ENCODE results near the gene LDHD.
"Not testable (repeated sequence)": the region's sequence is repeated elsewhere in the genome, so short reads cannot be mapped to it uniquely, and the experiment has no call there.

The LDHD gene

GRCh38 chr16:75143941-75144340 is 27.4 kb upstream of the LDHD start:
- TF ChIP-seq CTCF (IDR thresholded peaks at IDR 0.05; ENCODE audit: insufficient read depth, low read depth, low read length, missing control alignments), result no peak
- DNase-seq (ENCODE audit: low read depth), result no peak
- H3K4me3 ChIP-seq (ENCODE audit: low read length), result no peak overlapping the region

GRCh38 chr16:75139498-75139897 is 22.9 kb upstream of the LDHD start:
- no peak for TF ChIP-seq CTCF (IDR thresholded peaks at IDR 0.05; ENCODE audit: insufficient read depth, low read depth, low read length, missing control alignments)

GRCh38 chr16:75138636-75139035 is 22.1 kb upstream of the LDHD start:
- no peak for TF ChIP-seq CTCF (IDR thresholded peaks at IDR 0.05; ENCODE audit: insufficient read depth, low read depth, low read length, missing control alignments)
- no peak overlapping the region for H3K4me3 ChIP-seq (ENCODE audit: low read length)

More at GRCh38 chr16:75139498-75139897, 22.9 kb upstream of the LDHD start:
- DNase-seq (ENCODE audit: low read depth), result no peak
- H3K4me3 ChIP-seq (ENCODE audit: low read length), result no peak overlapping the region

GRCh38 chr16:75138233-75138632 is 21.7 kb upstream of the LDHD start:
- no peak overlapping the region for H3K4me3 ChIP-seq (ENCODE audit: low read length)
- TF ChIP-seq CTCF (IDR thresholded peaks at IDR 0.05; ENCODE audit: insufficient read depth, low read depth, low read length, missing control alignments), result no peak

More at GRCh38 chr16:75138636-75139035, 22.1 kb upstream of the LDHD start:
- DNase-seq (ENCODE audit: low read depth), result no peak

GRCh38 chr16:75131081-75131480 is 14.5 kb upstream of the LDHD start:
- H3K4me3 ChIP-seq (ENCODE audit: low read length), result no peak overlapping the region
- TF ChIP-seq CTCF (IDR thresholded peaks at IDR 0.05; ENCODE audit: insufficient read depth, low read depth, low read length, missing control alignments), result no peak
- no peak for DNase-seq (ENCODE audit: low read depth)

More at GRCh38 chr16:75138233-75138632, 21.7 kb upstream of the LDHD start:
- DNase-seq (ENCODE audit: low read depth), result no peak

GRCh38 chr16:75130150-75130771 is 13.7 kb upstream of the LDHD start:
- TF ChIP-seq CTCF (IDR thresholded peaks at IDR 0.05; ENCODE audit: insufficient read depth, low read depth, low read length, missing control alignments), result no peak
- no peak overlapping the region for H3K4me3 ChIP-seq (ENCODE audit: low read length)
- no peak for DNase-seq (ENCODE audit: low read depth)

GRCh38 chr16:75129421-75130149 is 13.0 kb upstream of the LDHD start:
- DNase-seq (ENCODE audit: low read depth); H3K4me3 ChIP-seq (ENCODE audit: low read length): not testable (repeated sequence)

Measured in epithelial cell of esophagus (primary cell).